C1 segment of cervical spinal cord (tissue), 14 donors: ENCODE data around the gene RGS6.

Experiments
- DNase-seq, 14 donors: peaks; one replicate each; lab custom pipeline; 2025; lab: John Stamatoyannopoulos, UW

Gene RGS6

GRCh38 chr14:72549854-72550253, 617.6 kb downstream of the RGS6 start:
- DNase-seq = no peak

DNA sequence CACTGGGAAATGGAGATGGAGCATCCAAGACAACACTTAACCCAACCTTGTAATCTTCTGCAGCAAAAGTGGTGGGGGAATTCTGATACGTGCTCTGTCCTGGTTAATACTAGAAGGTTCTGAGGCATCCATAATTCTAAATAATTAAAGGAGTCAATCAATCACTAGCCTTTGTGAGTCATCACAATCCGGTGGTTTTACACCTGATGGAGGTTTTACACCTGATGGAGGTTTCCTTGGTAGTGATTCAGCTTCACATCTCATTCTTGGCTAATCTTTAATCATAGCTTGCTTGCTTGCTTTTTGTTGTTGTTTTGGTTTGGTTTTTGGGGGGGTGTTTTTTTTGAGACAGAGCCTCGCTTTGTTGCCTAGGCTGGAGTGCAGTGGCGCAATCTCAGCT, 618.3 kb downstream of the RGS6 start:
- DNase-seq = no peak

DNA sequence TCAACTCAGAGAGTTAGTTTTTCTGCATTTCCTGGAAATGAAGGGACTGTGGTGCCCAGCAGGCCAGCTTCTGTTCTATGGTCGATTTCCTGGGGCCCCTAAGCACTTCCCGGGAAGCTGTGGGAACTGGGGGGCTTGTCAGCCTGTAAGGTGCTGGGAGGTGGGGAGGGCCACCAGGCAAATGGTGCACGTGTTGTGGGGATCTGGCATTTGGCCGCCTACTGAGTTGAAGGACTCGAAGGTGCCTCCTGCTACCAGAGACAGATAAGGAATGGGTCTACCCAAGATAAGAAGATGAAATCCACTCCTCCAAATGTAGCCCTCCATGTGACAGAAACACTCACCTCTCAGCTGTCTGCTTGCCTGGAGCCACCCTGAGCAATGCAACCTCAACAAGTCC, 620.0 kb downstream of the RGS6 start:
- no peak for DNase-seq

GRCh38 chr14:72553161-72553560, 620.9 kb downstream of the RGS6 start:
- DNase-seq = peak in 1 of 14 donors; percentile 15

DNA sequence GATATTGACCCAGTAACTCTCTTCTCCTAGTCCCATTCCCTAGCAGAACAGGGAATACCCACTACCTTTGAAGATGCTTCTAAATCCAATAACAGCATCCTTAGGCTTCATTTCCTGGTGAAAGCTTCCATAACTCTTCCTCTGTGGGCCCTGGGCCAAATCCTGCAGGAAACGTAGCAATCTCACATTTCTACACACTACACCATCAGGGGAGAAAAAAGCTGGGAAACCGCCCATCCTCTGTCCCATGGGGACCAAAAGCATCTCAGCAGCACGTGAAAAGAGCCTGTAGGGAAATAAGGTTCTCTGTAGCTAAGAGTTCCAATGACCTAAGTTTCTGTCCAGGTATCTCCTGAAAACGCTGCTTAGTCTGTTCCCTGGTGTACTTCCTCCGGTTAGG, 621.4 kb downstream of the RGS6 start:
- peak in 1 of 14 donors; percentile 31 for DNase-seq

DNA sequence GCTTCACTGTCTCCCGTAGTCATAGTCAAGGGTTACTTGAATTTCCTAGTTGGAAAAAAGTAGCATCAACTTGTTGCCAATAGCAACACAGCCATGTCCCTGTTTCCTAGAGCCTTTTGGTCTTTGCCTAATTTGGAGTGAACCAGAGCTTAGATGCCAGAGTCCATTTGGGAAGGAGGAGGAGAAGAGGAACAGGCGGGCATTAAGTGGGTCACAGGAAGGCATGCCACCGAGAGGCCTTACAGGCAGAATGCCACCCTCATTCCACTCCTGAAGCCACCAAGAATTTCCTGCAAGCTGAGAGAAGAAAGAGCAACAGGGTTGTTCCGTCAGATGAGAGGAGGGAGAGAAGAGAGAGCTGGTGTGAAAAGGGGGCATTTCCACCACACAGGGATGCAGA, 622.2 kb downstream of the RGS6 start:
- DNase-seq = peak in 1 of 14 donors; percentile 88

- peak in 1 of 14 donors; percentile 51 for DNase-seq
These were observed 622.9 kb downstream of the RGS6 start for GRCh38 chr14:72554994-72555608.

DNA sequence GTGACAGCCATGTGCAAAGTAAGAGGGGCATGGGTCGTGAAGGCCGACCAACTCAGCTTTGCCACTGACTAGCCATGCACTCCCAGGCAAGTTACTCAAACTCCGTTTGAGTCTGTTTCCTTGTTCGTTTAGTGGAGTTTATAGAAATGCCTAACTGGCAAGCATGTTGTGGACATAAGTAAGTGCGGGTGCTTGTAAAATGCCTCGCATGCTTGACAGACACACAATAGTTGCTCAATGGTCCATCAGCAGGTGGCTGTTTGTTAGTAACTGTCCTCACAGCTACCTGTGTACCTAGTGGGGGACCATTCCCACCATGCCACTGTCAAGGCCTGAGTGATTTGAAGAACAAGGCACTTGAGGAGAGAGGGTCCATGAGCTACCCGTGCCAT, 623.4 kb downstream of the RGS6 start:
- peak in 1 of 14 donors; percentile 13 for DNase-seq

DNA sequence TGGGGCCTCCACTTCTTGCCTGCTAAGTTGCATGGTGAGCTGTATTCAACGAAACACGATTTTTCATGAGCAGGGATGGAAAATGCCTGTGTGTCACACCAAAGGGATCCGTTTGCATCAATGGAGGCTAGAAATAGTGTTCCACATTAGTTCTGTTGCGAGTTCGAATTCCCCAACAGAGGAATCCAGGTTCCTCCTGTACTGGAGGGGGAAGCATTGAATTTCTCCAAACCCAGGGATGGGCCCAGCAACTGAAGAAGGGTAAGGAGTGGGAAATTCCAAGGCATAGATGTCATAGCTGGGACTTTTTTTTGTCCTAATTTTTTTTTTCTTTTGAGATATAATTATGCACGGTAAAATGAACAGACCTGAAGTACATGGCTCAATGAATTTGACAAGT, 625.4 kb downstream of the RGS6 start:
- no peak for DNase-seq

- peak in 6 of 14 donors; percentile 12 to 89 (median 40) for DNase-seq
These were observed 626.5 kb downstream of the RGS6 start for GRCh38 chr14:72558721-72559120.

- peak in 2 of 14 donors; percentile 31 to 44 for DNase-seq
These were observed 627.0 kb downstream of the RGS6 start for GRCh38 chr14:72559202-72559601.

DNA sequence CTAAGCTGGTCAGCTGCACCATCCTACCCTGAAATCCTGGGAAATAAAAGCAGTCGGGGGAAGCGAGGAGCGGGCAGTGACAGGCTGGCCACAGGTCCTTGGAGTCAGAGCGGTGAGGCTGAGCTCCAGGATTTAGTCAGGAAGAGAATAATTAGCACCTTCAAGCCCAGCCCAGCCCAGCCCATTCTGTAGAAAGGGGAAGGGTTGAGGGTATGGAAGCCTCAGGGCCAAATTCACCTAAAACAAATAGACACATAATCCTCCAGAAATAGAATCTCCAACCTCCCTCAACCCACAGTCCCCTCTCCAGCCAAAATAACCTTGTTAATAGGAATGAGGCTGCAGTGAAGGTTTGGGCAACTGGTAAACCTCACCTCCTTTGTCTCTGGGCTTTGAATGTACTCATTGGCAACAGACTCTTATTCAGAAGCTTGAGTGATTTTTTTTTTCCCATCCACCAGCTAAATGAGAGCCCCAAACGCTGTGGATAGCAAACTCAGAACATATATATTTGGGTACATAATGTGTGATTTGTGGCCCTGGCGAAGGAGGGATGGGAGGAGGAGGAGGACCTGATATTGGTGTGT, 627.5 kb downstream of the RGS6 start:
- peak in 1 of 14 donors; percentile 92 for DNase-seq

GRCh38 chr14:72560331-72560730, 628.1 kb downstream of the RGS6 start:
- peak in 1 of 14 donors; percentile 49 for DNase-seq

DNA sequence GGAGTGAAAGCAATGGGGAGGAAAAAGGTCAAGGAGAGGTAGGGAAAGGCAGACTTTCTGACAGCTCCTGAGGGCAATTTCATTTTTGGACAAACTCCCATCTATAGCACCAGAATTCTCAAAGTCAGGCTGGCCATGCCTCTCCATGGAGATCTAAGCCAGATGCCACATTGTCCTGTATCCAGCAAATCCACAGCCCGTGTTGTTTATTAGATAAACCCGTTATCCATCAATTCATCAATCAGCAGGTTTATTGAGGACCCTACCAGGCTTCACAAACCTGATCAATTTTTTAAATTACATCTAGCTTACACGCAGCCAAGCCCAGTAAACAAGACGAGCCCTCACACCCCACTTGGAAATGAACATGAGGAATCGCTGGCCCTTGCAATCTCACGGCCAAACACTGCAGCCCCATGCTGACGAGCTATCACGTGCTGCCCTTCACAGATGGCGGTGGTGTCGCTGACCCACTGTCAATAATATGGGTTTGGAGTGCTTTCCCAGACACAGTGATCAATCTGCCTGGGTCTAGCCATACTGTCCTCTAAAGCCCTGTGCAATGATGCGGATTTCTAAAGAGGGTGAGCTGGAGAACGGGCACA, 628.8 kb downstream of the RGS6 start:
- peak in 1 of 14 donors; percentile 33 for DNase-seq

- DNase-seq = no peak
These were observed 630.1 kb downstream of the RGS6 start for GRCh38 chr14:72562300-72562699.

GRCh38 chr14:72563676-72564075, 631.4 kb downstream of the RGS6 start:
- no peak for DNase-seq

DNA sequence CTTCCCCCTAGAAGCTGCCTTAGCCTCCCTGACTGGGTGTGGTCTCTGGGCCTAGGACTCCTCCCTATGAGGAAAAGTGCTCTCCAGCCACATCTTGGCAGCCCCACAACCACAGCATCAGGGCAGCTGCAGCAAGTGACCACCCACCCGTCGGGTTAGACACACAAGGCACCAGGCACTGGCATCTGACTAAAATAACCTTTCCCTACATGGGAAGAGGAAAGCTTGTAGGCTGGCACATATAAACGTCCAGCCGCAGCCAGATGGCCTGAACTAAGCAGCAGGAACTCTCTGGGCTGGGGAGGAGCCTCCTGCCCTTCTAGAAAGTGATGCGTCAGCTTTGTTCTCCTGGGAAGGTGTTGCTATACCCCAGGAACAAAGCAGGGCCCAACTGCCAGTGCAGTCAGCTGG, 632.9 kb downstream of the RGS6 start:
- DNase-seq = peak in 1 of 14 donors; percentile 81

DNA sequence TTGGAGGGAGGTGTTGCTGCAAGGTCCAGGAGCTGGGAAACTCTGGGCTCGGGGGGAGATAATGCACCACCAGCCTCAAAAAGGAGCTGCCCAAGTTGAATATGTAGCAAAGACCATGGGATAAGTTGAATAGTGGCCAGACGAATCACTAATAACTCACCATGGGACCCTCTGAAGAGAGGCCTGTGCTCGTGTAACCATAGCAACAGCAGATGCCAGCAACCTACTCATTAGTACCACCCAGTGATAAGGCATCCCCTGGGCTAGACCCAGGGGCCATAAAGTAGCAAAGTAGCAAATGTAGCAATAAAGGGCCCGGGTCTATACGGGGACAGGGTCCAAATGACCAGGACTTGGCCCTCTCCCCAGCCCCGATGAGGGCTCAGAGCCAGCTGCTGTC, 633.7 kb downstream of the RGS6 start:
- DNase-seq = no peak

GRCh38 chr14:72567226-72567625, 635.0 kb downstream of the RGS6 start:
- no peak for DNase-seq

GRCh38 chr14:72568296-72568992, 636.2 kb downstream of the RGS6 start:
- DNase-seq = peak in 1 of 14 donors; percentile 48

- peak in 1 of 14 donors; percentile 62 for DNase-seq
These were observed 641.6 kb downstream of the RGS6 start for GRCh38 chr14:72573725-72574417.

- no peak for DNase-seq
These were observed 642.5 kb downstream of the RGS6 start for GRCh38 chr14:72574715-72575114.
